Measurements from ENCODE around the gene SETDB1. TPM values are rescaled to one million over a fixed set of nuclear protein-coding genes. Genes with fewer than 3 reads are reported as not detected.

SETDB1 gene
- total and polyA plus RNA-seq, 2 of the 13 experiments (the other 11 are each of a cell fraction or from before 2014, with no cell fraction given), result 33.1 to 34.6 TPM

GRCh38 chr1:150971583-150972416, 45.6 kb downstream of the SETDB1 start (continued):
- no peak for TF ChIP-seq DNMT3B (CRISPR knock-in tag; conservative IDR thresholded peaks at IDR 0.05)
- peak; percentile 34; the same call in 1 of the 2 replicates for TF ChIP-seq DMAP1 (CRISPR knock-in tag; IDR thresholded peaks at IDR 0.05)
- TF ChIP-seq, protein P1, sequence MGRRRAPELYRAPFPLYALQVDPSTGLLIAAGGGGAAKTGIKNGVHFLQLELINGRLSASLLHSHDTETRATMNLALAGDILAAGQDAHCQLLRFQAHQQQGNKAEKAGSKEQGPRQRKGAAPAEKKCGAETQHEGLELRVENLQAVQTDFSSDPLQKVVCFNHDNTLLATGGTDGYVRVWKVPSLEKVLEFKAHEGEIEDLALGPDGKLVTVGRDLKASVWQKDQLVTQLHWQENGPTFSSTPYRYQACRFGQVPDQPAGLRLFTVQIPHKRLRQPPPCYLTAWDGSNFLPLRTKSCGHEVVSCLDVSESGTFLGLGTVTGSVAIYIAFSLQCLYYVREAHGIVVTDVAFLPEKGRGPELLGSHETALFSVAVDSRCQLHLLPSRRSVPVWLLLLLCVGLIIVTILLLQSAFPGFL (CRISPR knock-in tag; IDR thresholded peaks at IDR 0.05), result no peak
- peak; percentile 65 for TF ChIP-seq HIC2 (CRISPR knock-in tag; IDR thresholded peaks at IDR 0.05; ENCODE audit: low read depth)
- peak; percentile 54; the same call in 1 of the 2 replicates for TF ChIP-seq ZNF563 (CRISPR knock-in tag; IDR thresholded peaks at IDR 0.05)
- 0 out of 2 replicates have a peak, but pooled peaks have one; percentile 74 for TF ChIP-seq ZNF337 (CRISPR knock-in tag; IDR thresholded peaks at IDR 0.05; ENCODE audit: borderline replicate concordance, low read depth)
- no peak for TF ChIP-seq WIZ (CRISPR knock-in tag; IDR thresholded peaks at IDR 0.05)
- no peak for TF ChIP-seq RBM39 (IDR thresholded peaks at IDR 0.05; ENCODE audit: low read depth, low read length, poor library complexity, severe bottlenecking)
- no peak for TF ChIP-seq SOX6 (IDR thresholded peaks at IDR 0.05)
- peak; percentile 44; the same call in 1 of the 2 replicates for TF ChIP-seq SOX6 (CRISPR knock-in tag; IDR thresholded peaks at IDR 0.05)
- TF ChIP-seq, protein P2, sequence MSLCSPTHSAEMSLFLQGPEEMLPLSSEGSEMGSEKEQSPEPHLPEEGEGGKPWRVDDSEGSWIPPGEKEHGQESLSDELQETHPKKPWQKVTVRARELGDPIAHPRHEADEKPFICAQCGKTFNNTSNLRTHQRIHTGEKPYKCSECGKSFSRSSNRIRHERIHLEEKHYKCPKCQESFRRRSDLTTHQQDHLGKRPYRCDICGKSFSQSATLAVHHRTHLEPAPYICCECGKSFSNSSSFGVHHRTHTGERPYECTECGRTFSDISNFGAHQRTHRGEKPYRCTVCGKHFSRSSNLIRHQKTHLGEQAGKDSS (CRISPR knock-in tag; IDR thresholded peaks at IDR 0.05; ENCODE audit: borderline replicate concordance, low read depth), result peak; percentile 67; the same call in 1 of the 2 replicates
- peak; percentile 64 for TF ChIP-seq ZFX (CRISPR knock-in tag; IDR thresholded peaks at IDR 0.05; ENCODE audit: low read depth)
- no peak for TF ChIP-seq ZNF75D (CRISPR knock-in tag; IDR thresholded peaks at IDR 0.05; ENCODE audit: borderline replicate concordance)
- TF ChIP-seq ZSCAN31 (CRISPR knock-in tag; IDR thresholded peaks at IDR 0.05; ENCODE audit: low read depth), result 0 out of 2 replicates have a peak, but pooled peaks have one; percentile 18
- no peak for TF ChIP-seq ATM (IDR thresholded peaks at IDR 0.05; ENCODE audit: borderline replicate concordance)
- no peak for TF ChIP-seq MLXIP (CRISPR knock-in tag; IDR thresholded peaks at IDR 0.05; ENCODE audit: borderline replicate concordance)
- TF ChIP-seq ZNF282 (IDR thresholded peaks at IDR 0.05; ENCODE audit: partially characterized antibody), result no peak
- TF ChIP-seq HMG20A (CRISPR knock-in tag; IDR thresholded peaks at IDR 0.05; ENCODE audit: borderline replicate concordance), result no peak
- TF ChIP-seq, protein P3, sequence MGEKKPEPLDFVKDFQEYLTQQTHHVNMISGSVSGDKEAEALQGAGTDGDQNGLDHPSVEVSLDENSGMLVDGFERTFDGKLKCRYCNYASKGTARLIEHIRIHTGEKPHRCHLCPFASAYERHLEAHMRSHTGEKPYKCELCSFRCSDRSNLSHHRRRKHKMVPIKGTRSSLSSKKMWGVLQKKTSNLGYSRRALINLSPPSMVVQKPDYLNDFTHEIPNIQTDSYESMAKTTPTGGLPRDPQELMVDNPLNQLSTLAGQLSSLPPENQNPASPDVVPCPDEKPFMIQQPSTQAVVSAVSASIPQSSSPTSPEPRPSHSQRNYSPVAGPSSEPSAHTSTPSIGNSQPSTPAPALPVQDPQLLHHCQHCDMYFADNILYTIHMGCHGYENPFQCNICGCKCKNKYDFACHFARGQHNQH (CRISPR knock-in tag; IDR thresholded peaks at IDR 0.05), result peak; percentile 10; the same call in 1 of the 2 replicates
- 0 out of 2 replicates have a peak, but pooled peaks have one; percentile 8 for TF ChIP-seq ARNT2 (CRISPR knock-in tag; IDR thresholded peaks at IDR 0.05; ENCODE audit: low read depth)
- TF ChIP-seq KLF6 (CRISPR knock-in tag; IDR thresholded peaks at IDR 0.05), result peak; percentile 14; the same call in 1 of the 2 replicates
